CD4-positive, alpha-beta memory T cell (primary cell): ENCODE data around the gene LMO1. TPM values are rescaled to one million over a fixed set of nuclear protein-coding genes. Genes with fewer than 3 reads are reported as not detected.

Experiments
- CTCF ChIA-PET: fragments of 350-600 bp; sonication (Branson Sonifier 250); formaldehyde crosslinking; loops from one replicate; lab custom pipeline; 2021; ENCODE audit warnings: inconsistent platforms; ENCODE audit not compliant: partially characterized antibody; lab: Charles Lee
- POLR2A ChIA-PET: fragments of 350-600 bp; sonication (Branson Sonifier 250); formaldehyde crosslinking; loops from one replicate; lab custom pipeline; 2021; ENCODE audit not compliant: partially characterized antibody; lab: Charles Lee
- DNase-seq, 5 donors: peaks; one replicate each; pipeline versions ENCODE4 v3.0.0 to v3.0.0-alpha.2; 2020 to 2022; ENCODE audit warnings: mixed read lengths in 1 of 5
- H3K27ac ChIP-seq: one replicate; pipeline ENCODE4 v1.7.0; 2013; ENCODE audit warnings: low read depth, low read length
- H3K27me3 ChIP-seq: 2 replicates; pipeline ENCODE4 v1.7.0; 2013; ENCODE audit warnings: mild to moderate bottlenecking, low read length, moderate library complexity; ENCODE audit not compliant: insufficient read depth
- H3K36me3 ChIP-seq: 2 replicates; pipeline ENCODE4 v1.7.0; 2013; ENCODE audit warnings: mild to moderate bottlenecking, low read length, moderate library complexity; ENCODE audit not compliant: insufficient read depth
- H3K4me1 ChIP-seq: 2 replicates; pipeline ENCODE4 v1.7.0; 2013; ENCODE audit warnings: mild to moderate bottlenecking, low read length, moderate library complexity; ENCODE audit not compliant: insufficient read depth
- H3K4me3 ChIP-seq, 2 donors: one replicate each; pipeline ENCODE4 v1.7.0; 2013; ENCODE audit warnings: low read length in 2 of 2, mild to moderate bottlenecking in 1 of 2
- H3K9me3 ChIP-seq, 2 donors: one replicate each; pipeline ENCODE4 v1.7.0; 2013; ENCODE audit warnings: low read length in 2 of 2, control low read depth in 1 of 2; ENCODE audit not compliant: control insufficient read depth in 1 of 2
- H3K27ac Mint-ChIP-seq, 7 donors: one replicate each; pipeline ENCODE4 v1.8.0; 2020 to 2021; ENCODE audit warnings: mixed read lengths in 7 of 7, mild to moderate bottlenecking in 6 of 7, inconsistent platforms in 3 of 7, moderate library complexity in 3 of 7
- H3K27me3 Mint-ChIP-seq, 2 donors: one replicate each; pipeline ENCODE4 v1.8.0; 2020 to 2021; ENCODE audit warnings: mixed read lengths in 2 of 2
- H3K36me3 Mint-ChIP-seq, 2 donors: one replicate each; pipeline ENCODE4 v1.8.0; 2020 to 2021; ENCODE audit warnings: mixed read lengths in 2 of 2, inconsistent platforms in 1 of 2, mild to moderate bottlenecking in 1 of 2
- H3K4me1 Mint-ChIP-seq, 4 donors: one replicate each; pipeline ENCODE4 v1.8.0; 2020 to 2021; ENCODE audit warnings: mixed read lengths in 4 of 4, mild to moderate bottlenecking in 1 of 4
- H3K4me3 Mint-ChIP-seq, 8 donors: one replicate each; pipeline ENCODE4 v1.8.0; 2020 to 2021; ENCODE audit warnings: mixed read lengths in 8 of 8, mild to moderate bottlenecking in 7 of 8, moderate library complexity in 6 of 8, inconsistent platforms in 3 of 8
- H3K9me3 Mint-ChIP-seq, 8 donors: one replicate each; pipeline ENCODE4 v1.8.0; 2020 to 2021; ENCODE audit warnings: mixed read lengths in 8 of 8, mild to moderate bottlenecking in 5 of 8, inconsistent platforms in 3 of 8, moderate library complexity in 1 of 8
- intact Hi-C: fragments of 100-400 bp; cut with micrococcal nuclease; formaldehyde crosslinking; loops from one replicate; pipeline ENCODE4 v1.15.1; 2023
- polyA plus RNA-seq, 2 donors: library from polyadenylated mRNA; unstranded; fragments of 300-500 nt; fragmentation: Illumina TruSeq; gene quantifications; one replicate each; pipeline ENCODE4 v1.2.3, GENCODE V29; 2021
- total RNA-seq, 2 experiments: library from RNA; stranded (reverse); gene quantifications; one replicate each; pipeline ENCODE4 v1.2.3, GENCODE V29; 2021

LMO1 gene
- total and polyA plus RNA-seq, 4 experiments from 2014 or later = not detected

GRCh38 chr11:8192016-8192895 is 71.4 kb downstream of the LMO1 start:
- H3K9me3 Mint-ChIP-seq = peaks cover 0 to under 1% (median 0%) of the 10 kb centered on the region in 8 donors
- peaks cover 16 to 33% of the 10 kb centered on the region in 2 donors for H3K27me3 Mint-ChIP-seq
- DNase-seq = peak in 3 of 5 donors; percentile 10 to 11 (median 11)
- no peaks in the 10 kb centered on the region for H3K36me3 ChIP-seq
- H3K9me3 ChIP-seq = no peaks in the 10 kb centered on the region
- H3K27ac Mint-ChIP-seq = no peak overlapping the region
- ChIA-PET POLR2A (no interaction called here), CTCF (interaction anchor here (0.6 to 2.3 kb wide), 12 partner anchors 10 to 375 kb away, joined by 3 to 25 read pairs (median 5); partner anchors contain the start of gene LMO1)
- no peaks in the 10 kb centered on the region for H3K4me1 ChIP-seq
- H3K4me3 Mint-ChIP-seq = no peak overlapping the region
- H3K27ac ChIP-seq = no peak overlapping the region
- no peak overlapping the region for H3K4me3 ChIP-seq
- no peaks in the 10 kb centered on the region for H3K27me3 ChIP-seq
- intact Hi-C loops = no loop called here
- H3K36me3 Mint-ChIP-seq = no peaks in the 10 kb centered on the region
- H3K4me1 Mint-ChIP-seq = no peaks in the 10 kb centered on the region

- Mint-ChIP-seq H3K36me3 (no peaks in the 10 kb centered on the region), H3K4me1 (no peaks in the 10 kb centered on the region), H3K4me3 (no peak overlapping the region), H3K27me3 (peaks cover 13 to 29% of the 10 kb centered on the region in 2 donors), H3K27ac (no peak overlapping the region), H3K9me3 (peaks cover 0 to 2% (median 0%) of the 10 kb centered on the region in 8 donors)
- H3K9me3 ChIP-seq = no peaks in the 10 kb centered on the region
- DNase-seq = no peak
- H3K4me3 ChIP-seq = no peak overlapping the region
- CTCF ChIA-PET = interaction anchor here (1.0 to 1.5 kb wide), 5 partner anchors 12 to 376 kb away, joined by 3 to 5 read pairs (median 3); partner anchors contain the start of gene EIF3F
- no peaks in the 10 kb centered on the region for H3K27me3 ChIP-seq
- no peak overlapping the region for H3K27ac ChIP-seq
- POLR2A ChIA-PET = no interaction called here
- H3K4me1 ChIP-seq = no peaks in the 10 kb centered on the region
- H3K36me3 ChIP-seq = no peaks in the 10 kb centered on the region
- intact Hi-C loops = no loop called here
Measured at GRCh38 chr11:8190431-8190830, 73.2 kb downstream of the LMO1 start.

- Mint-ChIP-seq H3K9me3 (peaks cover 0 to 3% (median 0%) of the 10 kb centered on the region in 8 donors), H3K4me1 (no peaks in the 10 kb centered on the region), H3K4me3 (no peak overlapping the region), H3K27ac (no peak overlapping the region), H3K36me3 (no peaks in the 10 kb centered on the region), H3K27me3 (peaks cover 13 to 14% of the 10 kb centered on the region in 2 donors)
- Histone ChIP-seq H3K36me3 (no peaks in the 10 kb centered on the region), H3K4me3 (no peak overlapping the region), H3K27me3 (no peaks in the 10 kb centered on the region), H3K4me1 (no peaks in the 10 kb centered on the region), H3K27ac (no peak overlapping the region), H3K9me3 (no peaks in the 10 kb centered on the region)
- CTCF ChIA-PET = interaction anchor here (1.0 to 1.8 kb wide), 3 partner anchors 8 to 15 kb away, joined by 3 to 4 read pairs (median 4); no protein-coding TSS in a partner anchor
- POLR2A ChIA-PET = no interaction called here
- no peak for DNase-seq
- intact Hi-C loops = no loop called here
Measured at GRCh38 chr11:8186429-8186828, 77.2 kb downstream of the LMO1 start.

GRCh38 chr11:8183111-8183510 is 80.6 kb downstream of the LMO1 start:
- H3K27ac Mint-ChIP-seq = no peak overlapping the region
- no peaks in the 10 kb centered on the region for H3K4me1 Mint-ChIP-seq
- CTCF ChIA-PET = interaction anchor here (3.4 kb wide), 1 partner anchor 10 kb away, joined by 16 read pairs; no protein-coding TSS in a partner anchor
- H3K4me3 ChIP-seq = no peak overlapping the region
- POLR2A ChIA-PET = no interaction called here
- no peaks in the 10 kb centered on the region for H3K9me3 ChIP-seq
- H3K36me3 Mint-ChIP-seq = no peaks in the 10 kb centered on the region
- H3K4me1 ChIP-seq = no peaks in the 10 kb centered on the region
- no peaks in the 10 kb centered on the region for H3K36me3 ChIP-seq
- peaks cover 0 to 3% (median 0%) of the 10 kb centered on the region in 8 donors for H3K9me3 Mint-ChIP-seq
- no peak overlapping the region for H3K27ac ChIP-seq
- no peak for DNase-seq
- intact Hi-C loops = no loop called here
- H3K27me3 Mint-ChIP-seq = peaks cover 7 to 15% of the 10 kb centered on the region in 2 donors
- H3K4me3 Mint-ChIP-seq = no peak overlapping the region
- no peaks in the 10 kb centered on the region for H3K27me3 ChIP-seq

- no peak for DNase-seq
- Histone ChIP-seq H3K9me3 (no peaks in the 10 kb centered on the region), H3K27me3 (no peaks in the 10 kb centered on the region), H3K27ac (no peak overlapping the region), H3K4me1 (no peaks in the 10 kb centered on the region), H3K36me3 (no peaks in the 10 kb centered on the region), H3K4me3 (no peak overlapping the region)
- Mint-ChIP-seq H3K27ac (no peak overlapping the region), H3K36me3 (no peaks in the 10 kb centered on the region), H3K9me3 (peaks cover 0 to 3% (median 0%) of the 10 kb centered on the region in 8 donors), H3K4me1 (no peaks in the 10 kb centered on the region), H3K27me3 (peaks cover 3 to 10% of the 10 kb centered on the region in 2 donors), H3K4me3 (no peak overlapping the region)
- intact Hi-C loops = no loop called here
- ChIA-PET CTCF (no interaction called here), POLR2A (no interaction called here)
Measured at GRCh38 chr11:8180469-8180868, 83.2 kb downstream of the LMO1 start.

- H3K9me3 Mint-ChIP-seq = no peaks in the 10 kb centered on the region
- H3K27ac Mint-ChIP-seq = no peak overlapping the region
- no peaks in the 10 kb centered on the region for H3K4me1 ChIP-seq
- peaks cover 8 to 9% of the 10 kb centered on the region in 2 donors for H3K27me3 Mint-ChIP-seq
- intact Hi-C loops = no loop called here
- no peaks in the 10 kb centered on the region for H3K27me3 ChIP-seq
- H3K4me3 Mint-ChIP-seq = no peak overlapping the region
- H3K27ac ChIP-seq = no peak overlapping the region
- no peak for DNase-seq
- no peaks in the 10 kb centered on the region for H3K4me1 Mint-ChIP-seq
- ChIA-PET CTCF (interaction anchor here (1.3 to 1.5 kb wide), 2 partner anchors 12 to 15 kb away, joined by 5 to 6 read pairs; no protein-coding TSS in a partner anchor), POLR2A (interaction anchor here (1.0 kb wide), 1 partner anchor 9 kb away, joined by 3 read pairs; the partner anchor contains the start of gene RIC3)
- no peaks in the 10 kb centered on the region for H3K36me3 Mint-ChIP-seq
- no peak overlapping the region for H3K4me3 ChIP-seq
- no peaks in the 10 kb centered on the region for H3K36me3 ChIP-seq
- H3K9me3 ChIP-seq = no peaks in the 10 kb centered on the region
Measured at GRCh38 chr11:8178297-8178696, 85.4 kb downstream of the LMO1 start.

- ChIA-PET POLR2A (no interaction called here), CTCF (no interaction called here)
- Mint-ChIP-seq H3K36me3 (no peaks in the 10 kb centered on the region), H3K27ac (no peak overlapping the region), H3K9me3 (no peaks in the 10 kb centered on the region), H3K4me1 (no peaks in the 10 kb centered on the region), H3K4me3 (no peak overlapping the region), H3K27me3 (peaks cover 12 to 14% of the 10 kb centered on the region in 2 donors)
- no peaks in the 10 kb centered on the region for H3K27me3 ChIP-seq
- H3K4me1 ChIP-seq = no peaks in the 10 kb centered on the region
- intact Hi-C loops = no loop called here
- no peak overlapping the region for H3K27ac ChIP-seq
- H3K9me3 ChIP-seq = no peaks in the 10 kb centered on the region
- H3K4me3 ChIP-seq = no peak overlapping the region
- H3K36me3 ChIP-seq = no peaks in the 10 kb centered on the region
- no peak for DNase-seq
Measured at GRCh38 chr11:8177136-8177535, 86.5 kb downstream of the LMO1 start.
